GM23248 (cell line): Measurements from ENCODE around the gene TSGA10. TPM values are rescaled to one million over a fixed set of nuclear protein-coding genes. Genes with fewer than 3 reads are reported as not detected.
"Not testable (repeated sequence)": the region's sequence is repeated elsewhere in the genome, so short reads cannot be mapped to it uniquely, and the experiment has no call there.

Experiments
- DNase-seq: peaks from one replicate; pipeline ENCODE4 v3.0.0-alpha.2; 2015
- H2AFZ ChIP-seq: fragments of 200-600 bp; sonication (generic); 2 replicates; pipeline ENCODE4 v1.6.1; 2016; ENCODE audit warnings: antibody characterized with exemption
- H3F3A ChIP-seq: fragments of 200-600 bp; sonication (generic); 2 replicates; pipeline ENCODE4 v1.6.1; 2016; ENCODE audit warnings: mild to moderate bottlenecking, antibody characterized with exemption, mixed run types; ENCODE audit not compliant: insufficient read depth
- H3K27ac ChIP-seq: fragments of 200-600 bp; sonication (generic); 2 replicates; pipeline ENCODE4 v1.5.1; 2016; ENCODE audit warnings: mild to moderate bottlenecking
- H3K27me3 ChIP-seq: fragments of 200-600 bp; sonication (generic); replicated peaks from 2 replicates; pipeline ENCODE4 v1.6.1; 2016; ENCODE audit warnings: mild to moderate bottlenecking; ENCODE audit not compliant: insufficient read depth
- H3K36me3 ChIP-seq: fragments of 200-600 bp; sonication (generic); 2 replicates; pipeline ENCODE4 v1.6.1; 2016; ENCODE audit warnings: low read depth, mild to moderate bottlenecking
- H3K4me1 ChIP-seq: fragments of 200-600 bp; sonication (generic); 2 replicates; pipeline ENCODE4 v1.6.1; 2016; ENCODE audit warnings: mild to moderate bottlenecking; ENCODE audit not compliant: insufficient read depth
- H3K4me2 ChIP-seq: fragments of 200-600 bp; sonication (generic); one replicate; pipeline ENCODE4 v1.6.1; 2016; ENCODE audit warnings: mild to moderate bottlenecking; ENCODE audit not compliant: unreplicated experiment
- H3K4me3 ChIP-seq: fragments of 200-600 bp; sonication (generic); 2 replicates; pipeline ENCODE4 v1.5.1; 2016; ENCODE audit warnings: mild to moderate bottlenecking
- H3K79me2 ChIP-seq: fragments of 200-600 bp; sonication (generic); 2 replicates; pipeline ENCODE4 v1.6.1; 2016; ENCODE audit warnings: mild to moderate bottlenecking; ENCODE audit not compliant: insufficient read depth
- H3K9ac ChIP-seq: fragments of 200-600 bp; sonication (generic); 2 replicates; pipeline ENCODE4 v1.6.1; 2016; ENCODE audit warnings: mild to moderate bottlenecking
- H3K9me2 ChIP-seq: fragments of 200-600 bp; sonication (generic); 2 replicates; pipeline ENCODE4 v1.6.1; 2016; ENCODE audit warnings: mixed run types, mild to moderate bottlenecking, moderate library complexity; ENCODE audit not compliant: insufficient read depth
- H3K9me3 ChIP-seq: fragments of 200-600 bp; sonication (generic); one replicate; pipeline ENCODE4 v1.6.1; 2017; ENCODE audit warnings: low read depth
- H4K20me1 ChIP-seq: fragments of 200-600 bp; sonication (generic); 2 replicates; pipeline ENCODE4 v1.6.0; 2016; ENCODE audit not compliant: insufficient read depth
- EZH2 ChIP-seq: fragments of 200-600 bp; sonication (generic); IDR thresholded peaks from 2 replicates; pipeline ENCODE4 v1.6.1; 2018; ENCODE audit warnings: antibody characterized with exemption, mild to moderate bottlenecking; ENCODE audit not compliant: insufficient read depth, poor library complexity, severe bottlenecking
- EZH2phosphoT487 ChIP-seq: fragments of 200-600 bp; sonication (generic); IDR thresholded peaks from 2 replicates; pipeline ENCODE4 v1.6.1; 2018; ENCODE audit warnings: antibody characterized with exemption, moderate library complexity, mild to moderate bottlenecking, low read depth; ENCODE audit not compliant: insufficient read depth
- WGBS, 2 experiments: methylation state at CpG; one replicate each; pipeline ENCODE4 v1.1.6; 2015 to 2017; ENCODE audit warnings: low lambda C conversion rate in 2 of 2, low coverage in 1 of 2; ENCODE audit errors: missing lambda C conversion rate in 2 of 2; 5-methylcytosine and 5-hydroxymethylcytosine counted together
- in situ Hi-C: fragments of 300-500 bp; cut with MboI; formaldehyde crosslinking; loops from 2 replicates; pipeline ENCODE4 v1.15.0; 2020
- polyA plus RNA-seq: library from polyadenylated mRNA; unstranded; fragments of >200 nt; fragmentation: Nextera tagmentation; extraction: Ambion mirVana; gene quantifications from 2 replicates; pipeline ENCODE4 v1.2.1, GENCODE V29; 2016
- total RNA-seq: library from RNA; depleted of rRNA; stranded (reverse); fragments of >200 nt; shearing (Covaris generic); gene quantifications from 2 replicates; pipeline ENCODE4 v1.2.3, GENCODE V29; 2014

TSGA10 gene
- total and polyA plus RNA-seq, 2 experiments from 2014 or later = 1.2 to 1.4 TPM

DNA sequence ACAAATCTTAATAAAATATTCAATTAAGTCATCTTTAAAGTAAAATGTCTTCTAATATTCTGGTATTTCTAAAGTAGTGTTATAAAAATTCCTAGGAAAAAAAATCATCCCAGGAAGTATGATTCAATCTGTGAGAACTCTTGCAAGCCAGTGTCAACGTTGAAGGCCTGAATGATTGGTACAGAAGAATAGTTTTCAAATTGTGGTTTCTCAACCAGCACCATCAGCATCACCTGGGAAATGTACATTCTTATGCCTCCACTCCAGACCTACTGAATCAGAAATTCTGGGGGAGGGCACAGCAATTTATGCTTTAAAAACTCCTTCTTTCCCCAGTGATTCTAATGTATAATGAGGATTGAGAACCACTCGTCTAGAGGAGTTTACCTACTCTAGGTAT is 75.5 kb downstream of the TSGA10 start:
- DNase-seq = no peak
- Histone ChIP-seq H4K20me1 (no peaks in the 10 kb centered on the region), H3K79me2 (no peaks in the 10 kb centered on the region), H3K9me3 (no peaks in the 10 kb centered on the region), H3K27ac (no peak overlapping the region), H3F3A (no peaks in the 10 kb centered on the region), H3K27me3 (peaks cover 16% of the 10 kb centered on the region), H2AFZ (no peak overlapping the region), H3K36me3 (no peaks in the 10 kb centered on the region), H3K4me1 (no peaks in the 10 kb centered on the region), H3K9ac (no peak overlapping the region), H3K4me2 (no peak overlapping the region), H3K4me3 (no peak overlapping the region), H3K9me2 (no peaks in the 10 kb centered on the region)
- 36 to 46% methylated on average over 2 of the region's 2 CpGs for WGBS, 2 experiments
- no peak for TF ChIP-seq EZH2phosphoT487
- no peak for TF ChIP-seq EZH2
- in situ Hi-C loops = no loop called here

DNA sequence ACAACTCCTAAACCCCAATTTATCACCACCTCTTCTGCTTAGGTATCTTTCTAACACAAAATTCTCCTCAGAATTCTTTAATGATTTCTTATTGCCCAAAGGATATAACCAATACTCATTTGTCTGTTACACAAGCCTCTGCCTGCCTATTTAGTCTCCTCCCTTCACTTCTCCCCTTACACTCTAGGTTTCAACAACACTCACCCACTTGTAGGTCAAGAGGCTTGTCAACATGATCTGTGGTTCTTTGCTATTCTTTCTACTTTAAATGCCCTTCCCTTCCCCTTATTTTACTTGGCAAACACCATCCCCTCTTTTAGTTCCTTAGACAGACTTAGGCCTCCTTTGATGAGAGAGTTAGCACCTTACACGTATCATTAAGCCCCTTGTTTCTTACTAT is 82.2 kb downstream of the TSGA10 start:
- no peak for DNase-seq
- Histone ChIP-seq H3K36me3 (no peaks in the 10 kb centered on the region), H3K79me2 (no peaks in the 10 kb centered on the region), H3F3A (no peaks in the 10 kb centered on the region), H3K9me2 (no peaks in the 10 kb centered on the region), H3K4me3 (no peak overlapping the region), H4K20me1 (no peaks in the 10 kb centered on the region), H3K4me2 (no peak overlapping the region), H3K4me1 (no peaks in the 10 kb centered on the region), H3K9me3 (no peaks in the 10 kb centered on the region), H3K27ac (no peak overlapping the region), H2AFZ (no peak overlapping the region), H3K9ac (no peak overlapping the region), H3K27me3 (0 out of 2 replicates have a peak, but pooled peaks cover 12% of the 10 kb centered on the region)
- in situ Hi-C loops = loop anchor here (25.0 kb wide), 1 partner anchor 660 kb away; no protein-coding TSS in a partner anchor
- TF ChIP-seq EZH2 = no peak
- TF ChIP-seq EZH2phosphoT487 = no peak
- WGBS, 2 experiments = 54 to 66% methylated on average over 1 of the region's 1 CpG

- H3F3A ChIP-seq = no peaks in the 10 kb centered on the region
- DNase-seq = no peak
- H2AFZ ChIP-seq = no peak overlapping the region
- no peak overlapping the region for H3K4me3 ChIP-seq
- no peaks in the 10 kb centered on the region for H3K79me2 ChIP-seq
- H3K27ac ChIP-seq = no peak overlapping the region
- no peaks in the 10 kb centered on the region for H4K20me1 ChIP-seq
- in situ Hi-C loops = loop anchor here (10.0 to 25.0 kb wide), 2 partner anchors 413 to 656 kb away; no protein-coding TSS in a partner anchor
- H3K27me3 ChIP-seq = 0 out of 2 replicates have a peak, but pooled peaks cover 18% of the 10 kb centered on the region
- 70 to 74% methylated on average over 3 of the region's 3 CpGs for WGBS, 2 experiments
- no peaks in the 10 kb centered on the region for H3K4me1 ChIP-seq
- H3K9ac ChIP-seq = no peak overlapping the region
- no peaks in the 10 kb centered on the region for H3K9me3 ChIP-seq
- no peak for TF ChIP-seq EZH2phosphoT487
- no peak for TF ChIP-seq EZH2
- H3K4me2 ChIP-seq = no peak overlapping the region
- H3K9me2 ChIP-seq = no peaks in the 10 kb centered on the region
- H3K36me3 ChIP-seq = no peaks in the 10 kb centered on the region
Observed at GRCh38 chr2:99067871-99068625, 86.7 kb downstream of the TSGA10 start.

DNA sequence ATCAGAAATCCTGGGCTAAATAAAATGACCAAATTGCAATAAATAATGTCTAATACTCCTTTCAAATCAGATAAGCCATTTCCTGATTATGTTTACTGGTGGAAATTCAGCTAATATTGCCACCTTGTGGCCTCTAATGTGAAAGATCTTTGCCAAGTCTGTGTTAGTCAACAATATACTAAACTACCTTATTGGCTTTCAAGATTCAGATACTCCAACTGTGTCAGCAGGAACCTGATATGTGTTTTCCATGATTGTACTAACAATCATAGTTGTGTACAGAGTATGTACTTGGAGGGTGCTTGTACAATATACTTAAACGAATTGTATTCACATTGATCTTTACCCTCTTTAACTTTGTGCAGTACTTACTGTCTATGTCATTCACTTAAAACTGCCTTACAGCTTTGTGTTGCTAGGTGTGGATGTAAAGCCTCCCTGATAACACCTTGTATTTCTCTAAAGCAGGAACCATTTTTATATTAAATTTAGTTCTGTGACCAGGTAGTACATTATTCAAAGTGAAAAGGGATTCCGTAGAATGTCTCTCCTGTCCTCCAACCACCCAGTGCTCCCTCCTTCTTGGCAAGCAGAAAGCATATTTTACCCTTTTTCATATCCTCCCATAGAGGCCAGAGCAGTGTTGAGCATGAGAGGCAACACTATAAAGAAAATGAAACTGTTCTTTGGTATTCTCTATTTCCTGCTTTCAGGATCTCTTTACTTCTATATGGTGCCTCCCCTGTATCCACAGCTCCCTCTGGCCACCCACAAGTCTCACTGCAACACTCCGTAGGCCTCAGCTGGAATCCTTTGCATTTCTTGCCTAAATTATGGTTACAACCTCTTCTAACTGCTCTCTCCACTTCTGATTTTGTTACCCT is 88.4 kb downstream of the TSGA10 start:
- WGBS, 2 experiments = 43 to 57% methylated on average over 3 of the region's 3 CpGs
- H3K4me1 ChIP-seq = no peaks in the 10 kb centered on the region
- in situ Hi-C loops = loop anchor here (10.0 to 25.0 kb wide), 2 partner anchors 412 to 654 kb away; no protein-coding TSS in a partner anchor
- peak overlapping the region; percentile 52; the same call in 1 of the 2 replicates for H2AFZ ChIP-seq
- no peak for TF ChIP-seq EZH2
- no peak for TF ChIP-seq EZH2phosphoT487
- H3K9me3 ChIP-seq = no peaks in the 10 kb centered on the region
- peak; percentile 70 for DNase-seq
- H4K20me1 ChIP-seq = no peaks in the 10 kb centered on the region
- no peaks in the 10 kb centered on the region for H3F3A ChIP-seq
- no peaks in the 10 kb centered on the region for H3K36me3 ChIP-seq
- no peak overlapping the region for H3K4me2 ChIP-seq
- H3K27me3 ChIP-seq = 0 out of 2 replicates have a peak, but pooled peaks cover 13% of the 10 kb centered on the region
- H3K9ac ChIP-seq = no peak overlapping the region
- H3K27ac ChIP-seq = no peak overlapping the region
- no peaks in the 10 kb centered on the region for H3K79me2 ChIP-seq
- no peaks in the 10 kb centered on the region for H3K9me2 ChIP-seq
- no peak overlapping the region for H3K4me3 ChIP-seq

DNA sequence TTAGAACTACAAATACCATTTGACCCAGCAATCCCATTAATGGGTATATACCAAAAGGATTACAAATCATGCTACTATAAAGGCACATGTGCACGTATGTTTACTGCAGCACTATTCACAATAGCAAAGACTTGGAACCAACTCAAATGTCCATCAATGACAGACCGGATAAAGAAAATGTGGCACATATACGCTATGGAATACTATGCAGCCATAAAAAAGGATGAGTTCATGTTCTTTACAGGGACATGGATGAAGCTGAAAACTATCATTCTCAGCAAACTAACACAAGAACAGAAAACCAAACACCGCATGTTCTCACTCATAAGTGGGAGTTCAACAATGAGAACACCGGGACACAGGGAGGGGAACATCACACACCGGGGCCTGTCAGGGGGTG is 105.6 kb downstream of the TSGA10 start:
- H4K20me1 ChIP-seq, H3K79me2 ChIP-seq, in situ Hi-C loops, H3K9ac ChIP-seq, H3K4me3 ChIP-seq, H3K4me2 ChIP-seq, H3K27me3 ChIP-seq, H3K27ac ChIP-seq, H3K9me2 ChIP-seq, H2AFZ ChIP-seq, H3F3A ChIP-seq, H3K9me3 ChIP-seq, DNase-seq, H3K36me3 ChIP-seq, H3K4me1 ChIP-seq: not testable (repeated sequence)
- WGBS, 2 experiments = 69 to 75% methylated on average over 6 of the region's 6 CpGs

GRCh38 chr2:99040736-99041300 is 113.9 kb downstream of the TSGA10 start:
- H3K9ac ChIP-seq, H3K27me3 ChIP-seq, H3K9me2 ChIP-seq, H3K4me2 ChIP-seq, H3K36me3 ChIP-seq, H3K27ac ChIP-seq, H3K9me3 ChIP-seq, H3K4me1 ChIP-seq, H3K4me3 ChIP-seq, H3K79me2 ChIP-seq, in situ Hi-C loops, H3F3A ChIP-seq, H4K20me1 ChIP-seq, DNase-seq: not testable (repeated sequence)
- H2AFZ ChIP-seq = peak overlapping the region; percentile 28; the same call in 1 of the 2 replicates
- WGBS, 2 experiments = 64 to 69% methylated on average over 2 of the region's 2 CpGs
